GM13977 (cell line): ENCODE data around the gene ZNF184.

Experiments
- DNase-seq: peaks from one replicate; pipeline ENCODE4 v3.0.0; 2012; ENCODE audit warnings: low spot score
- in situ Hi-C: fragments of 300-500 bp; cut with MboI; formaldehyde crosslinking; loops from one replicate; pipeline ENCODE4 v1.12.0; 2022; ENCODE audit warnings: low sequenced_read_pairs, low pct_unique_long_range_greater_than_20kb, mixed read lengths, inconsistent platforms; ENCODE audit not compliant: unreplicated experiment
- TF ChIP-seq, protein P1 (sequence below): IDR thresholded peaks from 2 replicates; pipeline ENCODE4 v1.5.1; 2012; ENCODE audit warnings: mild to moderate bottlenecking, control low read depth; ENCODE audit not compliant: insufficient read depth; ENCODE audit errors: extremely low read depth, missing control alignments

The ZNF184 gene

DNA sequence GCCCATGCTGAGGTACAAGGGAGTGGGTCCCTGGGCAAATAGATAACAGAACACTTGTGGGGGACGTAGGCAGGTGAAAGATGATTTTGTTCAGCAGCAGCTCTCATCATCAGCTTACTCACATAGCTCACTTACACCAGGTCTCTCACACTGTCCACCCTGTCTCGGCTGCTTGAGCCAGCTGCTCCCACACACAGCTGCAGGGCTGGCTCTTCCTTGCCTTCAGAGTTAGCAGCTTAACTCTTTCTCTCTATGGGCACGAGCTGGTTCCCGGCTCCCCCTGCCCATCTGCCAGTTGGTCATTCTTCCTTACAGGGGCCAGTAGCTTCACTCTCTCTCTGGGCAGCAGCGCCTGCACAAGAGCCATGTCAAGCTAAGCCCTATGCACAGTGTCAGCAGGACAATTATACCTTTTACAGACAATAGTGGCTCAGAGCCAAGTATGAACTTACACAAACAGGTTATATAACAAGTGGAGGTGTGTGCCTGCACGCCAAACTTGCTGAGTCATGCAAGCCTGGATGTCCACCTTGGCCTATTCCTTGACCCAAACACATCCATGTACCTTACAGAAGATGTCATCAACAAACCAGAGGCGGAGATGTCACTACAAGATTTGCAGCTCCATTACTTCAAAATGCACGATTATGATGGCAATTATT, 65.6 kb downstream of the ZNF184 start:
- TF ChIP-seq, protein P1, sequence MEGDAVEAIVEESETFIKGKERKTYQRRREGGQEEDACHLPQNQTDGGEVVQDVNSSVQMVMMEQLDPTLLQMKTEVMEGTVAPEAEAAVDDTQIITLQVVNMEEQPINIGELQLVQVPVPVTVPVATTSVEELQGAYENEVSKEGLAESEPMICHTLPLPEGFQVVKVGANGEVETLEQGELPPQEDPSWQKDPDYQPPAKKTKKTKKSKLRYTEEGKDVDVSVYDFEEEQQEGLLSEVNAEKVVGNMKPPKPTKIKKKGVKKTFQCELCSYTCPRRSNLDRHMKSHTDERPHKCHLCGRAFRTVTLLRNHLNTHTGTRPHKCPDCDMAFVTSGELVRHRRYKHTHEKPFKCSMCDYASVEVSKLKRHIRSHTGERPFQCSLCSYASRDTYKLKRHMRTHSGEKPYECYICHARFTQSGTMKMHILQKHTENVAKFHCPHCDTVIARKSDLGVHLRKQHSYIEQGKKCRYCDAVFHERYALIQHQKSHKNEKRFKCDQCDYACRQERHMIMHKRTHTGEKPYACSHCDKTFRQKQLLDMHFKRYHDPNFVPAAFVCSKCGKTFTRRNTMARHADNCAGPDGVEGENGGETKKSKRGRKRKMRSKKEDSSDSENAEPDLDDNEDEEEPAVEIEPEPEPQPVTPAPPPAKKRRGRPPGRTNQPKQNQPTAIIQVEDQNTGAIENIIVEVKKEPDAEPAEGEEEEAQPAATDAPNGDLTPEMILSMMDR = no peak
- DNase-seq = no peak
- in situ Hi-C loops = no loop called here

DNA sequence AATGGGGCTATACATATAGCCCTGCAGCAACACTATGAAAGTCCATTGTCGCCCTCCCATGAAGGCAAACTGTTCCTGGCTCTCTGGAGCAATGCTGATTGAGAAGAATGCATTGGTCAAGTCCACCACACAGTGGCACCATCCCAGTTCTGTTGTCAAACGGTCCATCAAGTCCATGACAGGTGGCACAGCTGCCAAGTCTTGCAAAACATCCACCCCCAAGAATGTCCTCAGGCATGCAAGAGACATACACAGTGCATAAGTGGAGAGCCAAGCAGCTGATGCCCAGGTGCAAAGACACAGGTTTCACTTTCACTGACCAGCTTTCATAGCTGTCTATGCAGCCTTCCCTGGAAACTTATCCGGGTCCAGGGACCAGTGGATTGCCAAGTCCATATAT, 66.8 kb downstream of the ZNF184 start:
- in situ Hi-C loops = no loop called here
- TF ChIP-seq, protein P1 = no peak
- DNase-seq = no peak

- TF ChIP-seq, protein P1 = no peak
- in situ Hi-C loops = no loop called here
- DNase-seq = no peak
Measured at GRCh38 chr6:27400877-27401642, 71.8 kb downstream of the ZNF184 start.
